Brain microvascular endothelial cell (primary cell): ENCODE results near the gene PBRM1.
A peak's percentile ranks its signal among the peaks of the same experiment; 100 is the strongest.

ENCODE experiments used
- DNase-seq: peaks from one replicate; pipeline ENCODE4 v3.0.0-alpha.2; 2020
- H3K27ac ChIP-seq: fragments of 250-450 bp; sonication (Bioruptor Pico); 2 replicates; pipeline ENCODE4 v1.5.1; 2020; ENCODE audit warnings: mild to moderate bottlenecking, moderate library complexity
- H3K27me3 ChIP-seq: fragments of 250-450 bp; sonication (Bioruptor Pico); replicated peaks from 2 replicates; pipeline ENCODE4 v1.5.1; 2020; ENCODE audit warnings: mild to moderate bottlenecking
- H3K36me3 ChIP-seq: fragments of 250-450 bp; sonication (Bioruptor Pico); replicated peaks from 2 replicates; pipeline ENCODE4 v1.5.1; 2020; ENCODE audit warnings: mild to moderate bottlenecking
- H3K4me3 ChIP-seq: 2 replicates; pipeline ENCODE4 v1.5.1; 2011; ENCODE audit warnings: low read depth, mild to moderate bottlenecking, control low read depth, low read length, moderate library complexity
- CTCF ChIP-seq: IDR thresholded peaks from 2 replicates; pipeline ENCODE4 v1.5.1; 2011; ENCODE audit warnings: low read depth, mild to moderate bottlenecking, moderate library complexity, low read length, control low read depth, inconsistent platforms; ENCODE audit errors: missing control alignments
- in situ Hi-C: cut with HindIII; loops from 2 replicates; pipeline ENCODE4 v1.10.0; 2017; ENCODE audit warnings: low sequenced_read_pairs, low pct_ligation_motif_present

PBRM1 gene

GRCh38 chr3:52524752-52525679, 160.7 kb downstream of the PBRM1 start:
- peak; percentile 40 for DNase-seq
- in situ Hi-C loops, result no loop called here
- Histone ChIP-seq H3K27ac (no peak overlapping the region), H3K36me3 (peaks cover 44% of the 10 kb centered on the region), H3K4me3 (no peak overlapping the region), H3K27me3 (no peaks in the 10 kb centered on the region)
- no peak for TF ChIP-seq CTCF

GRCh38 chr3:52524258-52524751, 161.4 kb downstream of the PBRM1 start:
- in situ Hi-C loops, result no loop called here
- Histone ChIP-seq H3K36me3 (peaks cover 44% of the 10 kb centered on the region), H3K27ac (no peak overlapping the region), H3K4me3 (no peak overlapping the region), H3K27me3 (no peaks in the 10 kb centered on the region)
- TF ChIP-seq CTCF, result no peak
- no peak for DNase-seq

GRCh38 chr3:52523386-52524257, 162.1 kb downstream of the PBRM1 start:
- no peak overlapping the region for H3K27ac ChIP-seq
- no peak overlapping the region for H3K4me3 ChIP-seq
- DNase-seq, result peak; percentile 25
- no peak for TF ChIP-seq CTCF
- peaks cover 38% of the 10 kb centered on the region for H3K36me3 ChIP-seq
- no peaks in the 10 kb centered on the region for H3K27me3 ChIP-seq
- in situ Hi-C loops, result no loop called here

GRCh38 chr3:52522651-52523251, 163.0 kb downstream of the PBRM1 start:
- no peaks in the 10 kb centered on the region for H3K27me3 ChIP-seq
- no peak for DNase-seq
- no peak for TF ChIP-seq CTCF
- peaks cover 31% of the 10 kb centered on the region for H3K36me3 ChIP-seq
- H3K4me3 ChIP-seq, result no peak overlapping the region
- H3K27ac ChIP-seq, result no peak overlapping the region
- in situ Hi-C loops, result no loop called here

- Histone ChIP-seq H3K27me3 (no peaks in the 10 kb centered on the region), H3K36me3 (peaks cover 24% of the 10 kb centered on the region), H3K4me3 (no peak overlapping the region), H3K27ac (no peak overlapping the region)
- in situ Hi-C loops, result no loop called here
- TF ChIP-seq CTCF, result no peak
- no peak for DNase-seq
These were observed 163.6 kb downstream of the PBRM1 start for GRCh38 chr3:52521881-52522650.
